HCT116 (cell line): ENCODE results near the gene PLCXD1.

Source experiments
- CTCF ChIP-seq, 3 experiments: fragments of 200-600 bp in 1 of 3; sonication (generic) in 1 of 3; IDR thresholded peaks in 2 of 3; conservative IDR thresholded peaks in 1 of 3; 2 replicates each; pipeline ENCODE4 v1.5.1; 2012 to 2017; ENCODE audit warnings: low read depth in 2 of 3, low read length in 2 of 3, antibody characterized with exemption in 1 of 3, borderline replicate concordance in 1 of 3, control low read depth in 1 of 3, mild to moderate bottlenecking in 1 of 3, mixed read lengths in 1 of 3, mixed run types in 1 of 3, moderate library complexity in 1 of 3; ENCODE audit not compliant: insufficient read depth in 1 of 3
- EZH2phosphoT487 ChIP-seq: fragments of 200-600 bp; IDR thresholded peaks from 2 replicates; pipeline ENCODE4 v1.6.1; 2018; ENCODE audit warnings: antibody characterized with exemption, borderline replicate concordance
- POLR2A ChIP-seq: IDR thresholded peaks from 2 replicates; pipeline ENCODE4 v1.7.0; 2011; ENCODE audit warnings: borderline replicate concordance; ENCODE audit not compliant: insufficient read depth, insufficient read length; ENCODE audit errors: extremely low read depth
- TCF7L2 ChIP-seq: IDR thresholded peaks from 2 replicates; pipeline ENCODE4 v1.7.0; 2011; ENCODE audit warnings: borderline replicate concordance, inconsistent platforms; ENCODE audit not compliant: insufficient read depth, insufficient read length; ENCODE audit errors: extremely low read depth
- ZNF274 ChIP-seq: fragments of 200-500 bp; sonication (Bioruptor generic); IDR thresholded peaks from 2 replicates; pipeline ENCODE4 v1.6.1; 2014; ENCODE audit warnings: mild to moderate bottlenecking, low read depth, low read length, inconsistent platforms

- TF ChIP-seq POLR2A (no peak), CTCF (IDR thresholded peaks at IDR 0.05 in 2 of 3, conservative IDR thresholded peaks at IDR 0.05 in 1 of 3; ENCODE audit: borderline replicate concordance in 1 of 3, insufficient read depth in 1 of 3, low read depth in 2 of 3, low read length in 2 of 3) (no peak), TCF7L2 (no peak), ZNF274 (no peak), EZH2phosphoT487 (no peak)
Measured at GRCh38 chrX:316351-317325, 35.5 kb downstream of the PLCXD1 start.
